ENCODE measurements around the gene TPX2. TPM values are rescaled to one million over a fixed set of nuclear protein-coding genes. Genes with fewer than 3 reads are reported as not detected.
A peak's percentile ranks its signal among the peaks of the same experiment; 100 is the strongest.

The TPX2 gene
- polyA plus RNA-seq, 1 donor from 2014 or later, result 2.1 TPM

DNA sequence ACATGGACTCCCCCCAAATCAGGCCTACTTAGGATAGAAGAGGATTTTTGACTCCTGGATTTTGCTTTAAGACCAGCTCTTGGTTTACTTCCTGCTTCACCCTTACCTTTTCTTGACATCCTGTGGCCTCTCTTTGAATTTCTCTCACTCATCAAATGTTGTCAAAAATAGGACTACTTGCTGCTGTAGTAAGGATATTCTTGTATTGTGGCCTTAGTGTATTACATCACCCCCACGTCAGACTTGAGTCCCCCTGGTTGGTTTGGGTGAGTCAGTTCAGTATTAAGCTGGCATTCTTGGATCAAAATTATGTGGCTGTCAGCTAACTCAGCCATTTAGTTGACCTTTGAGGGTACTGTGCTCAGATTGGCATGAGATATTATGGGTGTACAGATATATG lies 1.1 kb downstream of the TPX2 start:
- no peaks in the 10 kb centered on the region for H3K9me3 ChIP-seq (ENCODE audit: low read length)
- no peak overlapping the region for H3K9ac ChIP-seq (ENCODE audit: low read length)
- H3K4me3 ChIP-seq (ENCODE audit: low read length), result peak overlapping the region; percentile 69
- no peak for TF ChIP-seq MXI1 (conservative IDR thresholded peaks at IDR 0.05; ENCODE audit: poor library complexity, severe bottlenecking)
- TF ChIP-seq, protein P1, sequence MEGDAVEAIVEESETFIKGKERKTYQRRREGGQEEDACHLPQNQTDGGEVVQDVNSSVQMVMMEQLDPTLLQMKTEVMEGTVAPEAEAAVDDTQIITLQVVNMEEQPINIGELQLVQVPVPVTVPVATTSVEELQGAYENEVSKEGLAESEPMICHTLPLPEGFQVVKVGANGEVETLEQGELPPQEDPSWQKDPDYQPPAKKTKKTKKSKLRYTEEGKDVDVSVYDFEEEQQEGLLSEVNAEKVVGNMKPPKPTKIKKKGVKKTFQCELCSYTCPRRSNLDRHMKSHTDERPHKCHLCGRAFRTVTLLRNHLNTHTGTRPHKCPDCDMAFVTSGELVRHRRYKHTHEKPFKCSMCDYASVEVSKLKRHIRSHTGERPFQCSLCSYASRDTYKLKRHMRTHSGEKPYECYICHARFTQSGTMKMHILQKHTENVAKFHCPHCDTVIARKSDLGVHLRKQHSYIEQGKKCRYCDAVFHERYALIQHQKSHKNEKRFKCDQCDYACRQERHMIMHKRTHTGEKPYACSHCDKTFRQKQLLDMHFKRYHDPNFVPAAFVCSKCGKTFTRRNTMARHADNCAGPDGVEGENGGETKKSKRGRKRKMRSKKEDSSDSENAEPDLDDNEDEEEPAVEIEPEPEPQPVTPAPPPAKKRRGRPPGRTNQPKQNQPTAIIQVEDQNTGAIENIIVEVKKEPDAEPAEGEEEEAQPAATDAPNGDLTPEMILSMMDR (IDR thresholded peaks at IDR 0.05; ENCODE audit: poor library complexity, severe bottlenecking), result no peak
- TF ChIP-seq, protein P2, sequence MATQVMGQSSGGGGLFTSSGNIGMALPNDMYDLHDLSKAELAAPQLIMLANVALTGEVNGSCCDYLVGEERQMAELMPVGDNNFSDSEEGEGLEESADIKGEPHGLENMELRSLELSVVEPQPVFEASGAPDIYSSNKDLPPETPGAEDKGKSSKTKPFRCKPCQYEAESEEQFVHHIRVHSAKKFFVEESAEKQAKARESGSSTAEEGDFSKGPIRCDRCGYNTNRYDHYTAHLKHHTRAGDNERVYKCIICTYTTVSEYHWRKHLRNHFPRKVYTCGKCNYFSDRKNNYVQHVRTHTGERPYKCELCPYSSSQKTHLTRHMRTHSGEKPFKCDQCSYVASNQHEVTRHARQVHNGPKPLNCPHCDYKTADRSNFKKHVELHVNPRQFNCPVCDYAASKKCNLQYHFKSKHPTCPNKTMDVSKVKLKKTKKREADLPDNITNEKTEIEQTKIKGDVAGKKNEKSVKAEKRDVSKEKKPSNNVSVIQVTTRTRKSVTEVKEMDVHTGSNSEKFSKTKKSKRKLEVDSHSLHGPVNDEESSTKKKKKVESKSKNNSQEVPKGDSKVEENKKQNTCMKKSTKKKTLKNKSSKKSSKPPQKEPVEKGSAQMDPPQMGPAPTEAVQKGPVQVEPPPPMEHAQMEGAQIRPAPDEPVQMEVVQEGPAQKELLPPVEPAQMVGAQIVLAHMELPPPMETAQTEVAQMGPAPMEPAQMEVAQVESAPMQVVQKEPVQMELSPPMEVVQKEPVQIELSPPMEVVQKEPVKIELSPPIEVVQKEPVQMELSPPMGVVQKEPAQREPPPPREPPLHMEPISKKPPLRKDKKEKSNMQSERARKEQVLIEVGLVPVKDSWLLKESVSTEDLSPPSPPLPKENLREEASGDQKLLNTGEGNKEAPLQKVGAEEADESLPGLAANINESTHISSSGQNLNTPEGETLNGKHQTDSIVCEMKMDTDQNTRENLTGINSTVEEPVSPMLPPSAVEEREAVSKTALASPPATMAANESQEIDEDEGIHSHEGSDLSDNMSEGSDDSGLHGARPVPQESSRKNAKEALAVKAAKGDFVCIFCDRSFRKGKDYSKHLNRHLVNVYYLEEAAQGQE (IDR thresholded peaks at IDR 0.05; ENCODE audit: borderline replicate concordance), result no peak
- TF ChIP-seq SMC3 (conservative IDR thresholded peaks at IDR 0.05; ENCODE audit: poor library complexity), result no peak
- no peak for TF ChIP-seq TAF1 (IDR thresholded peaks at IDR 0.05; ENCODE audit: low read depth)
- TF ChIP-seq EZH2 (IDR thresholded peaks at IDR 0.05; ENCODE audit: borderline replicate concordance, insufficient read depth, low read length, poor library complexity, severe bottlenecking), result no peak
- TF ChIP-seq RAD21 (conservative IDR thresholded peaks at IDR 0.05), result no peak
- no peak overlapping the region for H2AFZ ChIP-seq (ENCODE audit: low read depth, low read length)
- peak overlapping the region; percentile 79 for H3K4me2 ChIP-seq (ENCODE audit: low read length)
- no peaks in the 10 kb centered on the region for H3K27me3 ChIP-seq (ENCODE audit: insufficient read depth, low read depth, low read length)
- no peaks in the 10 kb centered on the region for H3F3A ChIP-seq (ENCODE audit: insufficient read depth, low read length, poor library complexity, severe bottlenecking)
- peaks cover 37% of the 10 kb centered on the region for H3K79me2 ChIP-seq (replicated peaks; ENCODE audit: insufficient read depth, low read length)
- no peaks in the 10 kb centered on the region for H3K36me3 ChIP-seq (ENCODE audit: insufficient read depth, low read length)
- no peaks in the 10 kb centered on the region for H4K20me1 ChIP-seq (ENCODE audit: insufficient read depth)
- no peaks in the 10 kb centered on the region for H3K9me2 ChIP-seq (ENCODE audit: insufficient read depth, low read length)
- no peak overlapping the region for H3K27ac ChIP-seq (ENCODE audit: low read length)

DNA sequence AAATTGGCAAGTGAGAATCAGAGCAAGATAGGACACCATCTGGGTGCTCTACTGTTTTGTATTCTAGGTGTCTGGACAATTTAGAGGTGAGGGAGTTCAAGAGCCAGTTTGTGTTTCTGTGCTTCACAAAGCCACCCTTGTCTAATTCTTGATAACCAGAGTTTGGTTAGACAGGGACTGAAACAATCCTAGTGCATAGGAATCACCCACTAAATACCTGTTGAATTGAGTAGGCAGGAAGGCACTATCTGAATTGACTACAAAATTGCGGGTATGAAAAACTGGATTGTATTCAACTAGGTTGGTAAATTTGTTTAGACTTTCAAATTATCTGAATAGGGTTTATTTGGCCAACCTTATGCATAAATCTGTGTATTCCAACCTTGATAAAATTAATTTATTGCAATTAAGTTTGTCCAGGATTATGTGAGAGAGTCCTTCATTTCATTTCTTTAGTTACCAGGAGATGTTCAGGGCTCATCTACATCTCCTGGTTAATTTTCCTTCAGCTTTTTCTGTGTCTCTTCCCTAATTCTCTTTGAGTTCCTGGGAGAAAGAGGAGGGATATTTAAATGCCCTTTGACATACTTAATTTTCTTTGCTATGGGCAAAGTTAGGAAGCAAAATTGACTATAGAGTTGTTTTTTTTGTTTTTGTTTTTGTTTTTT lies 1.7 kb downstream of the TPX2 start:
- Histone ChIP-seq H3K36me3 (ENCODE audit: insufficient read depth, low read length) (no peaks in the 10 kb centered on the region), H3K79me2 (replicated peaks; ENCODE audit: insufficient read depth, low read length) (peaks cover 37% of the 10 kb centered on the region), H4K20me1 (ENCODE audit: insufficient read depth) (no peaks in the 10 kb centered on the region), H3K4me3 (ENCODE audit: low read length) (no peak overlapping the region), H3K9me2 (ENCODE audit: insufficient read depth, low read length) (no peaks in the 10 kb centered on the region), H3F3A (ENCODE audit: insufficient read depth, low read length, poor library complexity, severe bottlenecking) (no peaks in the 10 kb centered on the region), H3K27ac (ENCODE audit: low read length) (no peak overlapping the region), H3K4me2 (ENCODE audit: low read length) (no peak overlapping the region), H3K27me3 (ENCODE audit: insufficient read depth, low read depth, low read length) (no peaks in the 10 kb centered on the region), H3K9ac (ENCODE audit: low read length) (no peak overlapping the region), H2AFZ (ENCODE audit: low read depth, low read length) (no peak overlapping the region), H3K9me3 (ENCODE audit: low read length) (no peaks in the 10 kb centered on the region)
- TF ChIP-seq MXI1 (conservative IDR thresholded peaks at IDR 0.05; ENCODE audit: poor library complexity, severe bottlenecking) (no peak), SMC3 (conservative IDR thresholded peaks at IDR 0.05; ENCODE audit: poor library complexity) (no peak), EZH2 (IDR thresholded peaks at IDR 0.05; ENCODE audit: borderline replicate concordance, insufficient read depth, low read length, poor library complexity, severe bottlenecking) (no peak), EP300 (conservative IDR thresholded peaks at IDR 0.05; ENCODE audit: poor library complexity, severe bottlenecking) (no peak), RAD21 (conservative IDR thresholded peaks at IDR 0.05) (no peak), POLR2AphosphoS5 (IDR thresholded peaks at IDR 0.05) (no peak), TAF1 (IDR thresholded peaks at IDR 0.05; ENCODE audit: low read depth) (no peak)
- TF ChIP-seq, protein P1 (IDR thresholded peaks at IDR 0.05; ENCODE audit: poor library complexity, severe bottlenecking), result no peak
- TF ChIP-seq, protein P2 (IDR thresholded peaks at IDR 0.05; ENCODE audit: borderline replicate concordance), result no peak
